Adrenal gland (tissue), 5 donors: ENCODE measurements around the gene ATP2C1.

Source experiments
- CTCF ChIP-seq, 6 experiments: fragments of 450-650 bp in 4 of 6; fragments of 200-600 bp in 2 of 6; sonication (generic) in 1 of 6; IDR thresholded peaks; 1 replicate in 5 of 6; 2 replicates in 1 of 6; pipeline versions ENCODE4 v1.5.1 to v1.8.0; 2016 to 2021; ENCODE audit warnings: antibody characterized with exemption in 6 of 6, mild to moderate bottlenecking in 2 of 6, moderate library complexity in 1 of 6
- POLR2A ChIP-seq, 2 donors: fragments of 450-650 bp; IDR thresholded peaks; one replicate each; pipeline ENCODE4 v1.6.1; 2017; ENCODE audit warnings: antibody characterized with exemption in 2 of 2, mild to moderate bottlenecking in 2 of 2, moderate library complexity in 1 of 2
- donor health status: DM: no; HTN: no; CAD: no.

GRCh38 chr3:130903412-130903908 is 9.6 kb downstream of the ATP2C1 start:
- TF ChIP-seq CTCF (IDR thresholded peaks at IDR 0.05): no peak
- no peak for TF ChIP-seq POLR2A (IDR thresholded peaks at IDR 0.05)
